MM.1S (cell line): Measurements from ENCODE around the gene PDE6G.
A peak's percentile ranks its signal among the peaks of the same experiment; 100 is the strongest.

ENCODE experiments used
- DNase-seq: peaks from one replicate; pipeline ENCODE4 v3.0.0-alpha.2; 2015
- H2AFZ ChIP-seq: fragments of 300-600 bp; sonication (generic); 2 replicates; pipeline ENCODE4 v1.6.0; 2016; ENCODE audit warnings: antibody characterized with exemption, low read length
- H3F3A ChIP-seq: fragments of 300-600 bp; sonication (generic); 2 replicates; pipeline ENCODE4 v1.6.1; 2016; ENCODE audit warnings: mild to moderate bottlenecking, antibody characterized with exemption, low read length, moderate library complexity, mixed read lengths; ENCODE audit not compliant: insufficient read depth
- H3K27ac ChIP-seq: fragments of 300-600 bp; sonication (generic); 2 replicates; pipeline ENCODE4 v1.5.1; 2016; ENCODE audit warnings: mild to moderate bottlenecking, low read length
- H3K27me3 ChIP-seq: fragments of 300-600 bp; sonication (generic); replicated peaks from 2 replicates; pipeline ENCODE4 v1.6.0; 2016; ENCODE audit warnings: low read length; ENCODE audit not compliant: insufficient read depth
- H3K36me3 ChIP-seq: fragments of 300-600 bp; sonication (generic); replicated peaks from 2 replicates; pipeline ENCODE4 v1.6.1; 2016; ENCODE audit warnings: mild to moderate bottlenecking, low read length, mixed read lengths; ENCODE audit not compliant: insufficient read depth
- H3K4me1 ChIP-seq: fragments of 300-600 bp; sonication (generic); 2 replicates; pipeline ENCODE4 v1.6.1; 2016; ENCODE audit warnings: low read length, mixed read lengths
- H3K4me2 ChIP-seq: fragments of 300-600 bp; sonication (generic); 2 replicates; pipeline ENCODE4 v1.6.0; 2016; ENCODE audit warnings: low read depth, low read length
- H3K4me3 ChIP-seq: fragments of 300-600 bp; sonication (generic); 2 replicates; pipeline ENCODE4 v1.5.1; 2016; ENCODE audit warnings: low read length, mixed read lengths
- H3K79me2 ChIP-seq: fragments of 300-600 bp; sonication (generic); 2 replicates; pipeline ENCODE4 v1.6.1; 2016; ENCODE audit warnings: mixed run types, low read length, mixed read lengths
- H3K9ac ChIP-seq: fragments of 300-600 bp; sonication (generic); 2 replicates; pipeline ENCODE4 v1.6.1; 2016; ENCODE audit warnings: low read length, mixed read lengths
- H3K9me2 ChIP-seq: fragments of 300-600 bp; sonication (generic); replicated peaks from 2 replicates; pipeline ENCODE4 v1.6.1; 2016; ENCODE audit warnings: mild to moderate bottlenecking, low read length, mixed read lengths; ENCODE audit not compliant: insufficient read depth
- H3K9me3 ChIP-seq: fragments of 300-600 bp; sonication (generic); replicated peaks from 2 replicates; pipeline ENCODE4 v1.6.1; 2016; ENCODE audit warnings: mild to moderate bottlenecking, low read length, mixed read lengths; ENCODE audit not compliant: insufficient read depth
- H4K20me1 ChIP-seq: fragments of 300-600 bp; sonication (generic); 2 replicates; pipeline ENCODE4 v1.6.1; 2016; ENCODE audit warnings: mild to moderate bottlenecking, low read length, moderate library complexity, mixed read lengths; ENCODE audit not compliant: insufficient read depth
- EZH2 ChIP-seq: fragments of 300-600 bp; sonication (generic); optimal IDR thresholded peaks from 2 replicates; pipeline ENCODE3; 2017; ENCODE audit warnings: low read depth, mild to moderate bottlenecking, antibody characterized with exemption, low read length, mixed read lengths
- EZH2phosphoT487 ChIP-seq: fragments of 300-600 bp; sonication (generic); IDR thresholded peaks from 2 replicates; pipeline ENCODE4 v1.6.1; 2018; ENCODE audit warnings: antibody characterized with exemption, low read length
- TF ChIP-seq, protein P1 (sequence below): fragments of 300-600 bp; sonication (generic); IDR thresholded peaks from 2 replicates; pipeline ENCODE4 v1.5.1; 2016; ENCODE audit warnings: antibody characterized with exemption, low read length, mixed read lengths

The PDE6G gene

GRCh38 chr17:81686614-81687013 is 30.3 kb upstream of the PDE6G start:
- Histone ChIP-seq H3K79me2 (peaks cover 94% of the 10 kb centered on the region), H3K9ac (no peak overlapping the region), H3K9me2 (no peaks in the 10 kb centered on the region), H3K4me2 (no peak overlapping the region), H3K9me3 (no peaks in the 10 kb centered on the region), H3K27me3 (no peaks in the 10 kb centered on the region), H3K36me3 (peaks cover 9% of the 10 kb centered on the region), H4K20me1 (no peaks in the 10 kb centered on the region), H3K4me1 (0 out of 2 replicates have a peak, but pooled peaks cover 16% of the 10 kb centered on the region), H3F3A (no peaks in the 10 kb centered on the region), H2AFZ (no peak overlapping the region), H3K27ac (no peak overlapping the region), H3K4me3 (no peak overlapping the region)
- DNase-seq: no peak
- TF ChIP-seq, protein P1, sequence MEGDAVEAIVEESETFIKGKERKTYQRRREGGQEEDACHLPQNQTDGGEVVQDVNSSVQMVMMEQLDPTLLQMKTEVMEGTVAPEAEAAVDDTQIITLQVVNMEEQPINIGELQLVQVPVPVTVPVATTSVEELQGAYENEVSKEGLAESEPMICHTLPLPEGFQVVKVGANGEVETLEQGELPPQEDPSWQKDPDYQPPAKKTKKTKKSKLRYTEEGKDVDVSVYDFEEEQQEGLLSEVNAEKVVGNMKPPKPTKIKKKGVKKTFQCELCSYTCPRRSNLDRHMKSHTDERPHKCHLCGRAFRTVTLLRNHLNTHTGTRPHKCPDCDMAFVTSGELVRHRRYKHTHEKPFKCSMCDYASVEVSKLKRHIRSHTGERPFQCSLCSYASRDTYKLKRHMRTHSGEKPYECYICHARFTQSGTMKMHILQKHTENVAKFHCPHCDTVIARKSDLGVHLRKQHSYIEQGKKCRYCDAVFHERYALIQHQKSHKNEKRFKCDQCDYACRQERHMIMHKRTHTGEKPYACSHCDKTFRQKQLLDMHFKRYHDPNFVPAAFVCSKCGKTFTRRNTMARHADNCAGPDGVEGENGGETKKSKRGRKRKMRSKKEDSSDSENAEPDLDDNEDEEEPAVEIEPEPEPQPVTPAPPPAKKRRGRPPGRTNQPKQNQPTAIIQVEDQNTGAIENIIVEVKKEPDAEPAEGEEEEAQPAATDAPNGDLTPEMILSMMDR: no peak
- no peak for TF ChIP-seq EZH2phosphoT487
- no peak for TF ChIP-seq EZH2

DNA sequence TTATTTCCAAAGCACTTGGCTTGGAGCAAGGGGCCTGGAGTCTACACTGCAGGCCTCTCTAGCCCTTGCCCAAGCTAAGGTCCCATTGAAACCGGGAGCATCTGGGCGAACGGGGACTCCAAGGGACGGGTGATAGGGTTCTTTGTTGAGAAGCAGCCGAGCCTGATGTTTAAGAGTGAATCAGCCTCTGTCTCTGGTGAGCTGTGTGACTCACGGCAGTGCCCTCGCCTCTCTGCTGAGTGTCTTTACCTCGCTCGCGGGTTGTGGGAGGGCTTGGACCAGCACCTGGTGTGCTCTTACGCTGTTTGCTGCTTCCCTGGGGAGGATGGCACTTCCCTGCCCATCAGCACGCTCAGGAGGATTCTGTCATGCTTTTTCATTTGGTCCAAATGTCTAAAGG is 28.8 kb upstream of the PDE6G start:
- peak; percentile 21 for DNase-seq
- Histone ChIP-seq H3K9me2 (no peaks in the 10 kb centered on the region), H2AFZ (no peak overlapping the region), H4K20me1 (no peaks in the 10 kb centered on the region), H3K4me1 (0 out of 2 replicates have a peak, but pooled peaks cover 16% of the 10 kb centered on the region), H3K4me2 (peak overlapping the region; percentile 94), H3K36me3 (peaks cover 7% of the 10 kb centered on the region; the same call in 1 of the 2 replicates), H3K27me3 (no peaks in the 10 kb centered on the region), H3K9ac (peak overlapping the region; percentile 88; the same call in 1 of the 2 replicates), H3K4me3 (peak overlapping the region; percentile 94), H3F3A (no peaks in the 10 kb centered on the region), H3K79me2 (peaks cover 83% of the 10 kb centered on the region), H3K27ac (no peak overlapping the region), H3K9me3 (no peaks in the 10 kb centered on the region)
- no peak for TF ChIP-seq EZH2phosphoT487
- TF ChIP-seq, protein P1: no peak
- no peak for TF ChIP-seq EZH2

- Histone ChIP-seq H3K36me3 (peaks cover 7% of the 10 kb centered on the region; the same call in 1 of the 2 replicates), H3K27me3 (no peaks in the 10 kb centered on the region), H3F3A (no peaks in the 10 kb centered on the region), H3K9me3 (no peaks in the 10 kb centered on the region), H3K4me2 (peak overlapping the region; percentile 94), H2AFZ (0 out of 2 replicates have a peak overlapping the region, but pooled peaks have one; percentile 5), H3K9ac (peak overlapping the region; percentile 88), H3K4me3 (peak overlapping the region; percentile 94), H3K4me1 (0 out of 2 replicates have a peak, but pooled peaks cover 16% of the 10 kb centered on the region), H3K27ac (no peak overlapping the region; the same call in 1 of the 2 replicates), H3K9me2 (no peaks in the 10 kb centered on the region), H3K79me2 (peaks cover 77% of the 10 kb centered on the region), H4K20me1 (no peaks in the 10 kb centered on the region)
- TF ChIP-seq, protein P1: no peak
- TF ChIP-seq EZH2phosphoT487 (no peak), EZH2 (no peak)
- no peak for DNase-seq
Observed at GRCh38 chr17:81684442-81684911, 28.1 kb upstream of the PDE6G start.
